GM12874 (cell line): Measurements from ENCODE around the gene NTRK3.

Source experiments
- TF ChIP-seq, protein P1 (sequence below): IDR thresholded peaks from 2 replicates; pipeline ENCODE4 v1.5.1; 2011; ENCODE audit warnings: low read depth, mild to moderate bottlenecking, control low read depth, low read length, moderate library complexity; ENCODE audit not compliant: insufficient read depth

The NTRK3 gene

DNA sequence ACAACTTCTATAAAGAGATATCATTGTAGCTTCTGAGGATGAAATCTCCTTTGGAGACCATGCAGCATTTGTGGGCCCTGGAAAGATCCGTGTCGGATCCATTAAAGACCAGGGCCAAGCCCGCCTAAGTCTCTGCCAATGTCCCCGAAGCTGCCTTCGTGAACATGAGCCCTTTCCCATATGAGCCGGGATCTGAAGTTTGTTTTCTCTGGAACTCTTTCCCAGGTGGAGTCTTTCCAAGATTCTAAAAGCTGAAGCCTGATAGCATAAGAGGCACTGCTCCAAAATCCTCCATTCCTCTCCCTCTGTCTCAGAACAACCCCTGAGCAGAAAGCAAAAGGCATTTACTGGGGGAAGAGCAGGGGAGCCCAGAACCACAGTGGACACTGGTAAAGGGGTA is 274.6 kb downstream of the NTRK3 start:
- TF ChIP-seq, protein P1, sequence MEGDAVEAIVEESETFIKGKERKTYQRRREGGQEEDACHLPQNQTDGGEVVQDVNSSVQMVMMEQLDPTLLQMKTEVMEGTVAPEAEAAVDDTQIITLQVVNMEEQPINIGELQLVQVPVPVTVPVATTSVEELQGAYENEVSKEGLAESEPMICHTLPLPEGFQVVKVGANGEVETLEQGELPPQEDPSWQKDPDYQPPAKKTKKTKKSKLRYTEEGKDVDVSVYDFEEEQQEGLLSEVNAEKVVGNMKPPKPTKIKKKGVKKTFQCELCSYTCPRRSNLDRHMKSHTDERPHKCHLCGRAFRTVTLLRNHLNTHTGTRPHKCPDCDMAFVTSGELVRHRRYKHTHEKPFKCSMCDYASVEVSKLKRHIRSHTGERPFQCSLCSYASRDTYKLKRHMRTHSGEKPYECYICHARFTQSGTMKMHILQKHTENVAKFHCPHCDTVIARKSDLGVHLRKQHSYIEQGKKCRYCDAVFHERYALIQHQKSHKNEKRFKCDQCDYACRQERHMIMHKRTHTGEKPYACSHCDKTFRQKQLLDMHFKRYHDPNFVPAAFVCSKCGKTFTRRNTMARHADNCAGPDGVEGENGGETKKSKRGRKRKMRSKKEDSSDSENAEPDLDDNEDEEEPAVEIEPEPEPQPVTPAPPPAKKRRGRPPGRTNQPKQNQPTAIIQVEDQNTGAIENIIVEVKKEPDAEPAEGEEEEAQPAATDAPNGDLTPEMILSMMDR: no peak

DNA sequence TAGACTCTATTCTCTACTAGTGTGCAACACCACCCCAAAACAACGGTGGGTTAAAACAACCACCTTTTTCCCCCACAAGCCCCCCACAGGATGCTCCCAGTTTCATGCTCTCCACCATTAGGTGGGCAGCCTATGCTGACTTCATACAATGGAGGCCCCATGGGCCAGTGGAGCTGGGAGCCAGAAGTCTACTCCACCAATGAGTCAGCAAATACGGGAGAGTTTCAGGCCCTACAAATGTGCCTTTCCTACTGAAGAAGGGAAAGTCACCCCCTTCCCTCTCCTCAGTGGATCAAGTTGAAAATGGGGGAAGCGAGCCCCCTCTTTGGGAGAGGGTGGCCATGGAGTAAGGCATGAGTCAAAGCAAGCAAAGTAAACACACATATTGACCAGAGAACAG is 278.6 kb downstream of the NTRK3 start:
- TF ChIP-seq, protein P1: no peak

DNA sequence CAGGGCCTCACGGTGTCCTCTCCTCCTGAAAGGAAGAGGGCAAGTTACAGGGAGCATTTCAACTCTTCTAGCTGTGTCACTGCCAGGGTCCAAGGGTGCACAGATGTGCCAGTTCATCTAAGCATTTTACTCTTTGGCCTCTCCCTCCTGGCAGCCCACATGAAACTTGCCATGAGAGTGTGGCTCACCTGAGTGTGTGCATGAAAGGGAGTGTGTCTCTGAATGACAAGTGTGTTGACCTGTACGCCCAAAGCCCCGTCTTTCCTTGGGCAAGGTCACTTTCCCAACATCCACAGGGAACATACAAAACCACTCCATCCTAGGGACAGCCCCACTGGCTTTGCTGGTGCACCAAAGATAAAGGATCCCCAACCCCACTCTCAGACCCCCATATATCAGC is 280.0 kb downstream of the NTRK3 start:
- TF ChIP-seq, protein P1: no peak

DNA sequence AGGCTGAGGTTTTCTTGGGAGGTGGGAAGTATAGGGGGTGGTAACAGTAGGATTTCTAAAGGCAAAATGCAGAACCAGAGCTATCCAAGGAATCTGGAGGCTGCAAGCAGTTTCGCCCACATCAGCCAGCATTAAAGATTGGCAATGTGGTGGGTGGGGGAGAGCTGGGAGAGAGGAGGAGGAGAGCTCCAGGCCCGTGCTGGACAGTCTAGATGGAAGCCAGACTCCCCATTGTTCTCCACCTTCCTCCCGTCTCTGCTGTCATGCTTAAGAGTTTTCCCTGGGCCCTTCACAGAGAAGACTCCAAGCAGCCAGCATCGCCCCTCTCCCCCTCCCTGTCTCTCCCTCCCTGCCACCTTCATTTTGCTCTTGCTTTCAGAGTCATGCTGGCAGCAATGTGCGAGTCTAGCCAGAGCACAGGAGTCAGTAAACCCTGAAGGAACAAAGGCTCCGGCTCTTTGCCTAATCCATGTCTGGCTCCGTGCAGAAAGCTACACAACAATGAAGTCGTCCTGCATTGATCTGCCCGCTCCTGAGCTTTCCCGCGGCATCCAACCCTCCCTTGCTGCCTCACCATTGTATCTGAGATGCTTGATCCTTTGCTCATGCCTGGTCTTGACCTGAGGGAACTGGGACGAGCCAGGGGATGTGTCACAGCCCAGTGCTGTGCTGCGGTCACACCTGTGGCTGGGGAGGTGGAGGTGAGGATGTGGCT is 282.9 kb downstream of the NTRK3 start:
- TF ChIP-seq, protein P1: no peak

DNA sequence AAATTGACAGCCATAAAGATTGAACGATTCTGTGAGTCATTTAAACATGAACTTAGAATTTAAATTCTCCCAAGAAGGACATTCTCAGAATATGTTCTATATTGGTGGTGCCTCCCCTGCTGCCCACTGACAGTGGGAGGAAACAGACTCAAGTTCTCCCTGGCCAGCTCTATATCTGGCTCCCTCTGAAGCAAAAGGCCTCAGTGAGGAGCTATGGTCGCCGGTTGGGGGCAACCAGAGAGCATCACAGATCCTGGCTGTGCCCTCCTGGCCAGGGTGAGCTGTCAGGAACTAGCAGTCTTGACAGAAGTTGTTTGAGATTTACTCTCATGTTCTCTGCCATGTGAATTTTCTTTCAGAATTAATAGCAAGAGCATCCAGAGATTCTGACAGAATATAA is 285.5 kb downstream of the NTRK3 start:
- TF ChIP-seq, protein P1: no peak

DNA sequence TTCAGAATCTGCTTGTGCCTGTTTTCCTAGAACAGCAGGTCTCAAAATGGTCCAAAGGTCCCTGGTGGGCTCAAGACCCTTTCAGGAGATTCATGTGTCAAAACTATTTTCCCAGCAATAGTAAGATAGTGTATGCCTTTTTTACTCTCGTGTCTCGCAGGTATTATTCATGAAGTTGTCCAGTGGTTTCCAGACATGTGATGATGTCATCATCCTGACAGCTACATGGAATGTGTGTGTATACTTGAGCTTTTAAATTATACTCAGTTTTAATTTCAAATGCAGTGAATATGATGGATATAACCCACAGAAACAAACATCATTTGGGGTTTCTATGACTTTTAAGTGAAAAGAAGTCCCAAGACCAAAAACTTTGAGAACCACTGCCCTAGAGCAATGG is 288.6 kb downstream of the NTRK3 start:
- TF ChIP-seq, protein P1: no peak

DNA sequence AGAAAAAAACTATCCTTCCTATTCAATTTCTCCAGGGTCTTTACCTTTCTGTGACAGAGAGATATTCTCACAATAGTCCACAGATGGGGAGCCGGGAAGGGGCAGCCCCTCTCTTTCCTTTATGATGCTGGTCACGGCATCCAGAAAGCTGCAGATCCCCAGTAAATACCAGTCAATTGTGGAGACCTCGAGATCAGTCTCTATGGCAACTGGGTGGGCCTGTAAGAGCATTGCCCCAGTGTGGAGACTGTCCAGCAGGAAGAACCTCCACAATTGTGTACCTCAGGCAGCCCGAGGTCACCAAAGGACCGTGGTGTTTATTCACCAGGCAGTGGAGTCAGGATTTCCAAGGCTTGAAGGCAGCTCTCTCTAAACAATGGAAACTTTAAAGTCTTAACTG is 291.2 kb downstream of the NTRK3 start:
- TF ChIP-seq, protein P1: no peak
